ENCODE measurements around the gene GYS1. TPM values are rescaled to one million over a fixed set of nuclear protein-coding genes. Genes with fewer than 3 reads are reported as not detected.
A peak's percentile ranks its signal among the peaks of the same experiment; 100 is the strongest.

The GYS1 gene
- total and polyA plus RNA-seq, 2 of the 8 experiments (the other 6 are each of a cell fraction or from before 2014, with no cell fraction given), result 30.0 to 38.7 TPM

GRCh38 chr19:48999481-49000325 is 6.6 kb upstream of the GYS1 start (continued):
- TF ChIP-seq CTCF (IDR thresholded peaks at IDR 0.05; ENCODE audit: control extremely low read depth in 1 of 3, insufficient read depth in 1 of 3, low read depth in 1 of 3, low read length in 3 of 3) (peak; percentile 81 to 98 (median 97)), SAP30 (IDR thresholded peaks at IDR 0.05; ENCODE audit: insufficient read depth, insufficient replicate concordance, low read length) (no peak), PHF8 (conservative IDR thresholded peaks at IDR 0.05; ENCODE audit: low read depth, low read length) (no peak), SIN3A (conservative IDR thresholded peaks at IDR 0.05 in 1 of 2, IDR thresholded peaks at IDR 0.05 in 1 of 2; ENCODE audit: low read depth in 1 of 2, low read length in 2 of 2) (0 out of 4 replicates have a peak, but pooled peaks of 1 of the 2 experiments have one; percentile 37), RAD21 (IDR thresholded peaks at IDR 0.05 in 1 of 2, conservative IDR thresholded peaks at IDR 0.05 in 1 of 2; ENCODE audit: low read depth in 2 of 2, low read length in 2 of 2) (peak; percentile 69 to 72), EZH2 (IDR thresholded peaks at IDR 0.05; ENCODE audit: low read depth, low read length, severe bottlenecking) (no peak), SP4 (IDR thresholded peaks at IDR 0.05; ENCODE audit: low read length) (no peak), SP2 (IDR thresholded peaks at IDR 0.05; ENCODE audit: low read length) (no peak), HDAC6 (IDR thresholded peaks at IDR 0.05; ENCODE audit: low read depth, low read length) (no peak), CEBPB (IDR thresholded peaks at IDR 0.05; ENCODE audit: low read depth, low read length) (no peak), KDM4A (IDR thresholded peaks at IDR 0.05; ENCODE audit: low read depth, low read length, severe bottlenecking) (no peak), MAFK (IDR thresholded peaks at IDR 0.05; ENCODE audit: low read depth, low read length) (no peak)

Data from H1 (cell line).